ENCODE results near the gene SHMT2.

- no peak for TF ChIP-seq CTCF (IDR thresholded peaks at IDR 0.05)
- no peak for TF ChIP-seq POLR2A (IDR thresholded peaks at IDR 0.05)
Measured at GRCh38 chr12:57216014-57216911, 13.2 kb upstream of the SHMT2 start, which contains the start of gene NXPH4.

Data from uterus (tissue), 2 donors.